AG09319 (cell line): Measurements from ENCODE around the gene AUH.

Experiments
- DNase-seq: peaks from one replicate; pipeline ENCODE4 v3.0.0-alpha.2; 2010; ENCODE audit warnings: low read depth; ENCODE audit errors: extremely low read depth
- TF ChIP-seq, protein P1 (sequence below): IDR thresholded peaks from 2 replicates; pipeline ENCODE4 v1.5.1; 2011; ENCODE audit warnings: low read depth, mild to moderate bottlenecking, inconsistent platforms, low read length, moderate library complexity

AUH gene

DNA sequence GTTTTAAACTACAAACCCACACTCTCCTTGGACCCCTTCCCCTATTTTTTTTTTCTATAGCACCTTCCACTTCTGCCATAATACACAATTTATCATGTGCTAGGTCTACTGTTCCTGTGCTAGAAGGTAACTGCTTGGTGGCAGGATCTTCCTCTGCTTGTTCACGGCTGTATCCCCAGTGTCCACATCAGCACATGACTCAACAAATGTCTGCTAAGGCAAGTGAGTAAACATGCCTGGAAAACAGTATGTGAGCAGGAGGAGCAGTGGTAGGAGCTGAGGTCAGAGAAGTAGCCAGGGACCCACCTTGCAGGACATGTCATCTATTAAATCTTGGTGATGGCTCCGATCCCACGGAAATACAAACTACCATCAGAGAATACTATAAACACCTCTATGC is 79.4 kb downstream of the AUH start:
- no peak for DNase-seq
- TF ChIP-seq, protein P1, sequence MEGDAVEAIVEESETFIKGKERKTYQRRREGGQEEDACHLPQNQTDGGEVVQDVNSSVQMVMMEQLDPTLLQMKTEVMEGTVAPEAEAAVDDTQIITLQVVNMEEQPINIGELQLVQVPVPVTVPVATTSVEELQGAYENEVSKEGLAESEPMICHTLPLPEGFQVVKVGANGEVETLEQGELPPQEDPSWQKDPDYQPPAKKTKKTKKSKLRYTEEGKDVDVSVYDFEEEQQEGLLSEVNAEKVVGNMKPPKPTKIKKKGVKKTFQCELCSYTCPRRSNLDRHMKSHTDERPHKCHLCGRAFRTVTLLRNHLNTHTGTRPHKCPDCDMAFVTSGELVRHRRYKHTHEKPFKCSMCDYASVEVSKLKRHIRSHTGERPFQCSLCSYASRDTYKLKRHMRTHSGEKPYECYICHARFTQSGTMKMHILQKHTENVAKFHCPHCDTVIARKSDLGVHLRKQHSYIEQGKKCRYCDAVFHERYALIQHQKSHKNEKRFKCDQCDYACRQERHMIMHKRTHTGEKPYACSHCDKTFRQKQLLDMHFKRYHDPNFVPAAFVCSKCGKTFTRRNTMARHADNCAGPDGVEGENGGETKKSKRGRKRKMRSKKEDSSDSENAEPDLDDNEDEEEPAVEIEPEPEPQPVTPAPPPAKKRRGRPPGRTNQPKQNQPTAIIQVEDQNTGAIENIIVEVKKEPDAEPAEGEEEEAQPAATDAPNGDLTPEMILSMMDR, result no peak

DNA sequence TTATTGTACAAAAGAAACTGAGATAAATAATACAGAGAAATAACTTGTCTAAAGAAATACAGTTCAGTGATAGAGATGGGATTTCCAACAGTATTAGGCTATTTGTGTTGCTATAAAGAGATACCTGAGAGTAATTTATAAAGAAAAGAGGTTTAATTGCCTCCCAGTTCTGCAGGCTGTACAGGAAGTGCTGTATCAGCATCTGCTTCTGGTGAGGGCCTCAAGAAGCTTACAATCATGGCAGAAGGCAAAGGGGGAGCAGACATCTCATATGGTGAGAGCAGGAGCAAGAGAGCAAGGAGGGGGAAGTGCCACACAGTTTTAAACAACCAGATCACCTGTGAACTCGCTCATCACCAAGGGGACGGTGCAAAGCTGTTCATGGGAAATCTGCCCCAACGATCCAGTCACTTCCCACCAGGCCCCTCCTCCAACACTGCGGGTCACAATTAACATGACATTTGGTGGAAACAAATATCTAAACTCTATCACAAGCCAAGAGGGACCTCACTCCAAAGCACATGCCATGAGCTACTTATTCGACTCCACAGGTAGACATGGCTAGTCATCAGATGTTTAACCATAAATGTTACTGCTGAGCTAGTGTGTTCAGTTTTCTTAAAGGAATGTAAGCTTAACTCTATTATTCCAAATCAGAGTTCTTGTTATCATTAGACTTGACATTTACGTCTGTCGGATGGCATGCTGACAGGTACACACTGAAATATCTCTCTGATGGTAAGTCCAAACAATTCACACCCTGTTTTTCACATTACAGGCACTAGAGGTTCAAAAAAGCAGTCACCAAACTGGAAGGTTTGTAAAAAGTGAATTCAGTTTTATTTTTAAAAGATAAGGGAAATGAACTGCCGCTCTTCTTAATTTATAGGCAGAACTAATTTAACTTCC is 82.2 kb downstream of the AUH start:
- TF ChIP-seq, protein P1, result no peak
- DNase-seq, result no peak

DNA sequence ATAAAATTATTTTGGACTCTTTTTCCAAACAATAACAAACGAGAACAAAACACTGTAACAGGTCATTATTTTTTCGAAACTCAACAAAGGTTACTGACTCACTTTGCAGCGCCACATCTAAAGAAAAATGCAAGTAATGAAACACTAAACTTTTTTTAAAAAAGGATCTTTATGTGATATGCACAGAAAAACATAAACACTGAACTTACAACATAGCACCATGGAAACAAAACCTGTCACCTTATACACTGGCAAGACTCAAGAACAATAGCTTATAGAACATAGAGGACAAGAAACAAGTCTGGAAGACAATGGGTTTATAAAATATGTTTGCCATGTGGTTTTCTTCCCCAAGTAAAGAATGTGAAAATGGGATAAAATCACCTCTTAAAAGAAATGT is 85.2 kb downstream of the AUH start:
- TF ChIP-seq, protein P1, result no peak
- no peak for DNase-seq

DNA sequence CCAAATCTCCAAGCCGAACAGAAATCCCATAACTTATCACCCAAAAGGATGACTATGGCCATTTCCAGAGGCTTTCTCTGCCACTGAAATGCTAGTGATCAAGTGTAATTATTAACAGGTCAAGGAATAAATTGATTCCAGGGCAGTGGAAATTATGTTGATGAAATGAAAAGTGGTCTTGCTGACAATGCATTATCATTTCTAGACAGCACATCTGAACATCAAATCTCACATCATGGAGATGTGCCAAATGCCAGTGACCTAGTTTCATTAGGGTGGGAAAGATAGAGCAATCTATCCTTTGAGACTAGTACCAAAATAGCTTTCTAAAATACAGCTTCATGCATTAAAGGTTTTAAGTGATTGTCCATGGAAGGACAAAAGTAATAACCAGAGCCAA is 86.1 kb downstream of the AUH start:
- no peak for DNase-seq
- TF ChIP-seq, protein P1, result no peak

DNA sequence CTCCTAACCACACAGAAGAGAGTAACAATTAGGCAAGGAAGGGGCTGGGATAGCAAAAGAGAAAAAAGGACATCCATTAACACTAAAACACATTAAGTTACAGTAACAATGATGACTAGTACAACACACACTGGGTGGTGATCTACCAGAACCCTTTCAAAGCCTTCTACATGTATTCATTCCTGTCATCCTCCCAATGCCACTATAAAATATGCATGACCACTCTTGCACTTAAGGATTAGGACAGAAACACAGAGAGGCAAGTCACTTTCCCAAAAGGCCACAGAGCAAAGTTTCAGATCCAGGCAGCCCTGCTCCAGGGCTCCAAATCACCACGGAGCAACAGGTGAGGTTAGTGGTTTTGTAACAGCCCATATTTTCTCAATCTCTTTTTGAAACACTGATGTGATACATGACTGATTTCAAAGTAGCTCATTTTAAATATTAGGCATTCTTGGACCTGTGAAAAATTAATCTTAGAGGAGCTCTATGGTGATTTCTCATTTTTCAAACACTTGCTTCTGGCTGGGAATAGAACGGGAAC is 86.7 kb downstream of the AUH start:
- TF ChIP-seq, protein P1, result no peak
- no peak for DNase-seq

DNA sequence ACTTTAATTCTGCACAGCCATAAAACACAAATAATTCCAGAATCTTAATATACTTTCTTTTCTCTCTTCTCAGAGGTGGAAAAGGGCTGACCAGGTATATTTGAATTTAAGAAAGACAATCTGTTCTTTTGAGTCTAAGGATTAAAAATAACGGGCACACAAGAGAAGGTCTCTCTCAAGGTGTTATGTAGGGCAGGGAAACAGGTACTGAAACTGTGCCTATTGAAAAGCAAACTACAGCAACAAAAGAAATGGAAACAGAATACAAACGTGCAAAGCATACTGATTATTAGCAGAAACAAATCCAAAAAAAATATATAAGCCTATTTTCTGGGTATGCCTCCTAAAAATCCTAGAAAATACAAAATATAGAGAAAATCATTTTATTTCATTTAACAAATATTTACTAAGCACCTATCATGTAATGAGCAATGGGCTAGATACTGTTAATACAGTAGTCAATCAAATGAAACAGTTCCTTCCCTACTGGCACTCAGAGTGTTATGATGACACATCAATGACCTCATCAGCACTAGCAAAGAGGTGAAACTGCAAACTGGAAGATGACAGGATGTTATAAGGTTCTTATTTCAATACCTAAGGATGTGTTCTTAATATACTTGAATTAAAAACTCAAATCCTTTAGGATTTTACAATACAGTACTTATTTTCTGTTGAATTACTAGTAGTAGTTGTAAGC is 87.7 kb downstream of the AUH start:
- TF ChIP-seq, protein P1, result no peak
- no peak for DNase-seq

DNA sequence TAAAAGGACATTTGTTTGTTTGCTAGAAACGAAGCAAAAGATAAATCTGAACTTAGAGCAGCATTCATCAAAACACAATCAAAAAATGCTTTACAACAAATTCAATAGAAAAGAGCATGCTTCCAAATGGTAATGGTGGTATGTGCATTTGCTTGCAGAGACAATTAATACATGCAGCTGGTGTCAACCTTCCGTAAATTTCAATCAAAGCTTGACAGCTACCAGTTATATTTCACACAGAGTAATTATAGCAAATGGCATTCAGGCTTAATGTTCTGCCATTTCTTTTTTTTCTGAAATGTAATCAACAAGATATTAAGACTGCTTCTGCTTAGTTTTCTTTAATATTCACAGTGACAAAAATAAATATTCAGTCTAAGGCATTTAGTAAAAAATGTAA is 90.6 kb downstream of the AUH start:
- DNase-seq, result no peak
- TF ChIP-seq, protein P1, result no peak
